ENCODE results near the gene SLC9A9.

The SLC9A9 gene

DNA sequence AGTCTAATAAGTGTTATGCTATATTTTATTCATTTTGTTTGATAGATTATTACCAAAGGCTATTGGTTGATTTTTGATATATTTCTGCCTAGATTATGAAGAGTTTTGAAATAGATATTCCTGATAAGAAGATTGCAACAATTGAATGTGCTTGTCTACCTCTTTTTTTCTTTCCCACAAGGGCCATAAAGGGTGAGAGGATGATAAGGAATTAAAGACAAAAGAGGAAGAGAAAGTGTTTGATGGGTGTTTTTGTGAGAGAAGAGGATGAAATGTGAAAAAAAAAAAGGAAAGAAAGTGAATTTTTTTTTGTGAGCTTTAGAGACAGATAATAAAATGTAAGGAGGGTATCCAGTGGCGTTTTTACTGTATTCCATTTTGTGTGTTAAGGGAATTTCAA lies 484.3 kb downstream of the SLC9A9 start:
- no peak for DNase-seq (ENCODE audit: extremely low read depth, low read depth)
- H3K4me3 ChIP-seq (replicated peaks; ENCODE audit: low read depth, low read length) = no peak overlapping the region
- TF ChIP-seq, protein P1, sequence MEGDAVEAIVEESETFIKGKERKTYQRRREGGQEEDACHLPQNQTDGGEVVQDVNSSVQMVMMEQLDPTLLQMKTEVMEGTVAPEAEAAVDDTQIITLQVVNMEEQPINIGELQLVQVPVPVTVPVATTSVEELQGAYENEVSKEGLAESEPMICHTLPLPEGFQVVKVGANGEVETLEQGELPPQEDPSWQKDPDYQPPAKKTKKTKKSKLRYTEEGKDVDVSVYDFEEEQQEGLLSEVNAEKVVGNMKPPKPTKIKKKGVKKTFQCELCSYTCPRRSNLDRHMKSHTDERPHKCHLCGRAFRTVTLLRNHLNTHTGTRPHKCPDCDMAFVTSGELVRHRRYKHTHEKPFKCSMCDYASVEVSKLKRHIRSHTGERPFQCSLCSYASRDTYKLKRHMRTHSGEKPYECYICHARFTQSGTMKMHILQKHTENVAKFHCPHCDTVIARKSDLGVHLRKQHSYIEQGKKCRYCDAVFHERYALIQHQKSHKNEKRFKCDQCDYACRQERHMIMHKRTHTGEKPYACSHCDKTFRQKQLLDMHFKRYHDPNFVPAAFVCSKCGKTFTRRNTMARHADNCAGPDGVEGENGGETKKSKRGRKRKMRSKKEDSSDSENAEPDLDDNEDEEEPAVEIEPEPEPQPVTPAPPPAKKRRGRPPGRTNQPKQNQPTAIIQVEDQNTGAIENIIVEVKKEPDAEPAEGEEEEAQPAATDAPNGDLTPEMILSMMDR (IDR thresholded peaks at IDR 0.05; ENCODE audit: low read depth, low read length, missing control alignments) = no peak

DNA sequence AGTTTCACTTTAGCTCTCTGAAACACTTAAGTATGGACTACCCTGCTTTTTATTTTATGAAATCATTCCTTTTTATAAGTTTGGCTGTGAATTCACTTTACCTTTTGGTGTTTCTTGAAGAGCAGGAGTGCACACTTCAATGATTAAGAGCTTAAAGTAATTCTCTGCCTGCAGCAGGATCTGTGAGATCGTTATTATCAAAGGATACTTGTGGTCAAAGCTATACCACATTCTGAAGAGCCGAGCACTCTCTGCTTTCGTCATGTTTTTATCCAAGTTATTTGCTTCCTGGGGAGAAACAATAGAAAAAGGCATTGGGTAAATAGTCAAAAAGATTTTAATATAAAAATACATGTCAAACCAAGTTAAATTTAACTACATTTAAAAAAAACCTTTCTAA lies 485.0 kb downstream of the SLC9A9 start:
- TF ChIP-seq, protein P1 (IDR thresholded peaks at IDR 0.05; ENCODE audit: low read depth, low read length, missing control alignments) = no peak
- no peak overlapping the region for H3K4me3 ChIP-seq (replicated peaks; ENCODE audit: low read depth, low read length)
- no peak for DNase-seq (ENCODE audit: extremely low read depth, low read depth)

DNA sequence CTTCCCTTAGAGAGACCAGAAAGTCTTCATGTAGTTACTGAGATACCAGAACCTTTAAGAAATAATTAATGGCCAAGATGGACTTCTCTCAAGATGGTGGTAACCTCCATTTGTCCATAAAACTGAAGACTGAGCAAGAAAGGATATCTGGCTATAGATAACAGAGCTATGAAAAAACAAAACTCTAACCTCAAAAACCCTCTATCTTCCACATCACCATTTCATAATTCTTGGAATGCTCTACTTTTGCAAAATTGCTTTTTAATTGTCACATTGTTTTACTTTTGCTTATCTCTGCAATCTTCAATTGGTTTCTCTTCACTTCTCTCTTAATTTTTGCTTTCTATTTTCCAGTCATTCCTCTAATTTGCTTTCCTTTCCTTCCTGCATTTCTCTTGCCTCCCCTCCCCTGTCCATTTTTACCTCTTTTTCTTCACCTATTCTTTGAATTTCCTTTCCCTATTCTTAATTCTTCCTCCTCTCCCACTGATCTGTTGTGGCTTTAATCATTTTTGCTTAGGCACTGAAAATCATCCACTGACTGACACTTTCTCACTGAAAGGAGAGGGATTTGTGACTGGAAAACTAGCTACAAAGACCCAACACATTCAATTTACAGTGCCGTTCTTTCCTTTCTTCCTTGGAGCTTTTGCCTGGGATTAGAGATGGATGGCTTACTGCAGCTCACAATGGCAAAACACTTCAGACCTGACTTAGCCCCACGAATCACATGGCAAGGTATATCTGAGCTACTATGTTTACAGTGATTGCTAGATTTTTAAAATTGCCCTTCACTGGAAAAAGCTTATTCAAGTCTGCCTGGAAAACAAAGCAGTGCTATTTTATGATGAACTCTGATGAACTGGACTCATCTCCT lies 485.9 kb downstream of the SLC9A9 start:
- TF ChIP-seq, protein P1 (IDR thresholded peaks at IDR 0.05; ENCODE audit: low read depth, low read length, missing control alignments) = no peak
- no peak overlapping the region for H3K4me3 ChIP-seq (replicated peaks; ENCODE audit: low read depth, low read length)
- DNase-seq (ENCODE audit: extremely low read depth, low read depth) = no peak

DNA sequence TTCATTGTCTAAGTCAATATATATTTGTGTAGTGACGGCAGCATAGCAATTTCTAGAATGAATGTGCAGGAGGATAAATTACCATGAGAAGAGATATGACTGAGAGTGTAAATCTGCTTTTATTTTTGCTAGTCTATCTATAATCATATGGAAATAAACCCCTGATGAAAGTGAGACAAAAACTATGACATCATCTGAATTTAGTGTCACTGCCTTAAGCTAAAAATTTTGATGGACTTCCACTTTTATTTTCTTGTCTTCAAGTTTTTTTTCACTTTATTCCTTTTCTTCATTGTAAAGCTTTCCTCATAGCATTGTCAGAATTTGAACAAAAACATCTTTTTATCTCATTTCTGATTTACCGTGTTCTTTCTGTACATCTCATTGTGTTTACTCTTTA lies 486.7 kb downstream of the SLC9A9 start:
- no peak for DNase-seq (ENCODE audit: extremely low read depth, low read depth)
- no peak overlapping the region for H3K4me3 ChIP-seq (replicated peaks; ENCODE audit: low read depth, low read length)
- TF ChIP-seq, protein P1 (IDR thresholded peaks at IDR 0.05; ENCODE audit: low read depth, low read length, missing control alignments) = no peak

DNA sequence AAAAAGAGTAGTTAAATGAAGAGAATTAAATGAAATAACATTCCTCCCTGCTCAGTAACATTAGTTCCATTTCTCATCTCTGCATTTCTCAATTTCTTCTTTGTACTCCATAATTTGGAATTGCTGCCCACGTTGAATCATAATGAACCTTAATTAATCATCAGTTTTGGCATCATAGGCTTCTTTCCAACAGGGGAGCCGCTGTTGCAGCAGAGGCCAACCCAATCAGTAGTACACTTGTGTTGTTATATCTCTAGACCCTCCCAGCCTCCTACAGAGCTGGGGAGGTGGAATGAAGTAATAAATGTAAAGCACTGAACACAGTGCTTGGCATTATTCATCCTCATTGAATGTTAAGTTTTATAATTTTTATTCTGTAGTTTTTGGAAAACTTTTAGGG lies 488.0 kb downstream of the SLC9A9 start:
- no peak overlapping the region for H3K4me3 ChIP-seq (replicated peaks; ENCODE audit: low read depth, low read length)
- no peak for DNase-seq (ENCODE audit: extremely low read depth, low read depth)
- TF ChIP-seq, protein P1 (IDR thresholded peaks at IDR 0.05; ENCODE audit: low read depth, low read length, missing control alignments) = no peak

GRCh38 chr3:143358793-143359491 lies 489.3 kb downstream of the SLC9A9 start:
- DNase-seq (ENCODE audit: extremely low read depth, low read depth) = no peak
- TF ChIP-seq, protein P1 (IDR thresholded peaks at IDR 0.05; ENCODE audit: low read depth, low read length, missing control alignments) = no peak

More at GRCh38 chr3:143358793-143359491, 489.3 kb downstream of the SLC9A9 start:
- no peak overlapping the region for H3K4me3 ChIP-seq (replicated peaks; ENCODE audit: low read depth, low read length)

Measured in HFF-Myc (cell line).